MM.1S (cell line): ENCODE results near the gene TBC1D9B.

Source experiments
- CTCF ChIP-seq: fragments of 300-600 bp; sonication (generic); IDR thresholded peaks from 2 replicates; pipeline ENCODE4 v1.5.1; 2016; ENCODE audit warnings: antibody characterized with exemption, low read length, mixed read lengths
- EZH2phosphoT487 ChIP-seq: fragments of 300-600 bp; sonication (generic); IDR thresholded peaks from 2 replicates; pipeline ENCODE4 v1.6.1; 2018; ENCODE audit warnings: antibody characterized with exemption, low read length

GRCh38 chr5:179863449-179864085 lies 44.1 kb downstream of the TBC1D9B start:
- TF ChIP-seq CTCF (no peak), EZH2phosphoT487 (no peak)
